OCI-LY7 (cell line): ENCODE measurements around the gene EPB41L4A. TPM values are rescaled to one million over a fixed set of nuclear protein-coding genes. Genes with fewer than 3 reads are reported as not detected.

Experiments
- BruUV-seq: library from RNA; stranded (reverse); fragments of 400-500 nt; replicated peaks from 2 replicates; lab custom pipeline; 2021; lab: Mats Ljungman, UMichigan
- CTCF ChIA-PET: fragments of 300-600 bp; sonication (Branson Sonifier 250); formaldehyde crosslinking; loops from one replicate; lab custom pipeline; 2022; ENCODE audit warnings: antibody characterized with exemption; ENCODE audit not compliant: unreplicated experiment; lab: Charles Lee
- POLR2A ChIA-PET: fragments of 300-600 bp; sonication (Branson Sonifier 250); formaldehyde crosslinking; loops from one replicate; lab custom pipeline; 2022; ENCODE audit warnings: antibody characterized with exemption; lab: Charles Lee
- DNase-seq: peaks from one replicate; pipeline ENCODE4 v3.0.0-alpha.2; 2015; ENCODE audit warnings: low spot score
- H2AFZ ChIP-seq: fragments of 200-600 bp; sonication (generic), shearing (Covaris generic); 2 replicates; pipeline ENCODE4 v1.6.1; 2014; ENCODE audit warnings: mild to moderate bottlenecking, antibody characterized with exemption, low read length, moderate library complexity
- H3K27ac ChIP-seq: fragments of 200-600 bp; sonication (generic); 2 replicates; pipeline ENCODE4 v1.5.1; 2014; ENCODE audit warnings: mixed run types, low read depth, mild to moderate bottlenecking, moderate library complexity, low read length, inconsistent platforms; ENCODE audit not compliant: poor library complexity, severe bottlenecking
- H3K36me3 ChIP-seq: fragments of 200-600 bp; sonication (generic); 2 replicates; pipeline ENCODE4 v1.6.1; 2014; ENCODE audit warnings: mild to moderate bottlenecking, antibody characterized with exemption, low read length, moderate library complexity, mixed read lengths; ENCODE audit not compliant: insufficient read depth
- H3K4me1 ChIP-seq: fragments of 200-600 bp; sonication (generic); 2 replicates; pipeline ENCODE4 v1.5.1; 2014; ENCODE audit warnings: mild to moderate bottlenecking, low read length; ENCODE audit not compliant: insufficient read depth, poor library complexity, severe bottlenecking
- H3K4me2 ChIP-seq: fragments of 200-600 bp; sonication (generic); 2 replicates; pipeline ENCODE4 v1.6.1; 2014; ENCODE audit warnings: mild to moderate bottlenecking, low read length
- H3K4me3 ChIP-seq: fragments of 200-600 bp; sonication (generic); 2 replicates; pipeline ENCODE4 v1.5.1; 2014; ENCODE audit warnings: mild to moderate bottlenecking, low read depth, low read length; ENCODE audit not compliant: poor library complexity, severe bottlenecking
- H3K79me2 ChIP-seq: fragments of 200-600 bp; sonication (generic); 2 replicates; pipeline ENCODE4 v1.6.1; 2016; ENCODE audit warnings: low read depth, mild to moderate bottlenecking, low read length, moderate library complexity, mixed read lengths; ENCODE audit not compliant: insufficient read depth
- H3K9me2 ChIP-seq: fragments of 200-600 bp; sonication (generic); 2 replicates; pipeline ENCODE4 v1.6.1; 2016; ENCODE audit warnings: mild to moderate bottlenecking, low read length, mixed read lengths; ENCODE audit not compliant: insufficient read depth
- H3K9me3 ChIP-seq: fragments of 200-600 bp; sonication (generic); 2 replicates; pipeline ENCODE4 v1.6.1; 2014; ENCODE audit warnings: mild to moderate bottlenecking, mixed run types, low read length, mixed read lengths
- H4K20me1 ChIP-seq: fragments of 200-600 bp; sonication (generic); 2 replicates; pipeline ENCODE4 v1.6.1; 2014; ENCODE audit warnings: mild to moderate bottlenecking, antibody characterized with exemption, low read length, moderate library complexity, mixed read lengths; ENCODE audit not compliant: insufficient read depth
- EZH2phosphoT487 ChIP-seq: fragments of 200-600 bp; sonication (generic); IDR thresholded peaks from 2 replicates; pipeline ENCODE4 v1.6.1; 2018; ENCODE audit warnings: low read depth, borderline replicate concordance, mild to moderate bottlenecking, mixed run types, antibody characterized with exemption, low read length, moderate library complexity, mixed read lengths
- intact Hi-C: fragments of 100-400 bp; cut with micrococcal nuclease; formaldehyde crosslinking; loops from one replicate; pipeline ENCODE4 v1.10.0; 2022; ENCODE audit not compliant: unreplicated experiment
- total RNA-seq, 2 experiments: library from RNA; depleted of rRNA in 1 of 2; stranded (reverse); fragments of >200 nt in 1 of 2; shearing (Covaris generic) in 1 of 2; gene quantifications; 2 replicates each; pipeline ENCODE4 v1.2.3, GENCODE V29; 2014 to 2022
- TF ChIP-seq, protein P1 (sequence below): fragments of 200-600 bp; sonication (generic); conservative IDR thresholded peaks from 2 replicates; pipeline ENCODE4 v1.5.1; 2014; ENCODE audit warnings: mild to moderate bottlenecking, antibody characterized with exemption, low read length, moderate library complexity, mixed read lengths

The EPB41L4A gene
- total RNA-seq, 2 experiments from 2014 or later = 0.03 TPM; not detected in 1

DNA sequence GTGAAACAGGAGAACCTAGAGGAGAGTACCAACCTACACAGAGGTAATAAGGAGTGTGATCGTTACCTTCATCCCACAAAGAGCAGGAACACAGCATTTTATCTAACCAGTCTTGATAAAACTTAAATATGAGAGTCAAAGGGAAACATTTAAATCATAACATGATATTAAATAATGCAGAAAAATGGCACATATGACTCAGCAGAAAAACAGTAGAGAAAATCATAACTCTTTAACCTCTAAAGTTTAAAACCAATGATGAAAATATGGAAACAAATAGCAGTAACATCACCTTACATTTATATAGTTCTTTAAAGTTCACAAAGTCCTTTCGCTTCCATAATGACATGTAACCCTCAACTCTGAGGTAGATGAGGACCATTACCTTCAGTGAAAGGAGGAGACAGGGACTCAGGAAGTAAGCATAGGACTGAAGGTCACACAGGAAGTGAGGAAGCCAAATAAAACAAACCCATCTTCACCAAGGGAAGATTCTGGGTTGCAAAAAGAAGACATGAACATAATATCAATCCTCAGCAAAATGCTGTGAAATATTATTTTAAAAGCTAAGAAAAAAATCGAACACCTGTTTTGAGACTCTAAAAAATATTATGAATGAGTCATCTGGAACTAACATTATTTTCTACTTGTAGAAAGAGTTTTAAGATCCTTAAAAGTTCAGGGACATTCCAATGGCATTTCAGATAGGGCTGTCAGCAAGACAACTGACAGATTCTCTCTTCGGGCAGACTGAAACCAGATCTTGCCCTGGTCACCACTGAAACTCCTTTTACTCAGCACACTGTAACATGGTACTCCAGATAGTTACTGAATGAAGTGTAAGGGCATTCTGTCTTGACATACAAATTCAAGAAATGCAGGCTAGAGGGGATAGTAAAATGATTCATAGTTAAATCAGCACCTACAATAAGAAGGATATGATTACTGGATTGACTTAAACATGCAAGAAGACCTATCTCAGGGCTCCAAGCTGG is 148.5 kb downstream of the EPB41L4A start:
- Histone ChIP-seq H3K4me2 (peak overlapping the region; percentile 25), H3K79me2 (no peaks in the 10 kb centered on the region), H3K27ac (no peak overlapping the region), H3K4me3 (no peak overlapping the region), H3K4me1 (peaks cover 50% of the 10 kb centered on the region), H3K9me3 (no peaks in the 10 kb centered on the region), H4K20me1 (no peaks in the 10 kb centered on the region), H2AFZ (peak overlapping the region; percentile 92), H3K9me2 (no peaks in the 10 kb centered on the region), H3K36me3 (no peaks in the 10 kb centered on the region)
- CTCF ChIA-PET = no interaction called here
- peak; percentile 16 for DNase-seq
- no TSS peak for BruUV-seq
- intact Hi-C loops = no loop called here
- POLR2A ChIA-PET = interaction anchor here (1.0 kb wide), 1 partner anchor 45 kb away, joined by 3 read pairs; no protein-coding TSS in a partner anchor
- TF ChIP-seq, protein P1, sequence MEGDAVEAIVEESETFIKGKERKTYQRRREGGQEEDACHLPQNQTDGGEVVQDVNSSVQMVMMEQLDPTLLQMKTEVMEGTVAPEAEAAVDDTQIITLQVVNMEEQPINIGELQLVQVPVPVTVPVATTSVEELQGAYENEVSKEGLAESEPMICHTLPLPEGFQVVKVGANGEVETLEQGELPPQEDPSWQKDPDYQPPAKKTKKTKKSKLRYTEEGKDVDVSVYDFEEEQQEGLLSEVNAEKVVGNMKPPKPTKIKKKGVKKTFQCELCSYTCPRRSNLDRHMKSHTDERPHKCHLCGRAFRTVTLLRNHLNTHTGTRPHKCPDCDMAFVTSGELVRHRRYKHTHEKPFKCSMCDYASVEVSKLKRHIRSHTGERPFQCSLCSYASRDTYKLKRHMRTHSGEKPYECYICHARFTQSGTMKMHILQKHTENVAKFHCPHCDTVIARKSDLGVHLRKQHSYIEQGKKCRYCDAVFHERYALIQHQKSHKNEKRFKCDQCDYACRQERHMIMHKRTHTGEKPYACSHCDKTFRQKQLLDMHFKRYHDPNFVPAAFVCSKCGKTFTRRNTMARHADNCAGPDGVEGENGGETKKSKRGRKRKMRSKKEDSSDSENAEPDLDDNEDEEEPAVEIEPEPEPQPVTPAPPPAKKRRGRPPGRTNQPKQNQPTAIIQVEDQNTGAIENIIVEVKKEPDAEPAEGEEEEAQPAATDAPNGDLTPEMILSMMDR = no peak
- TF ChIP-seq EZH2phosphoT487 = no peak

DNA sequence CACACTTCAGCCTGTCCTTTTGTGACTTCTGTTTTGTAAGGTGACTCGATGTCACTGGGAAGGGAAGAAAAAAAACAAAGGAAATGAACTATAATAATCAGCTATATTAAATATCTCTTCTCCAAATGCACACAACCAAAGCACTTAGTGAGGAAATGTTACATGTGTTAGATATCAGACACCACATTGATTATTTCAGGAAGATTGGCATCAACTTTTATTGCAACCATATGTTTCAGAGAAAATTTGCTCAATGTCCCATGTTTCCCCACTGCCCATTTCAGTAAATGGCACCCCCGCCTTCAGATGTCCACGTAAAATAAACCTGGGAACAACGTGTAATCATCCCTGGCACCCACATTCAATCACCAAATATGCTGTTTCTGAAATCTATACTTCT is 151.8 kb downstream of the EPB41L4A start:
- Histone ChIP-seq H4K20me1 (no peaks in the 10 kb centered on the region), H3K4me2 (no peak overlapping the region), H3K9me3 (no peaks in the 10 kb centered on the region), H3K9me2 (no peaks in the 10 kb centered on the region), H3K4me3 (no peak overlapping the region), H2AFZ (no peak overlapping the region), H3K79me2 (no peaks in the 10 kb centered on the region), H3K27ac (no peak overlapping the region), H3K4me1 (peaks cover 21% of the 10 kb centered on the region), H3K36me3 (no peaks in the 10 kb centered on the region)
- POLR2A ChIA-PET = interaction anchor here (1.0 kb wide), 1 partner anchor 21 kb away, joined by 3 read pairs; no protein-coding TSS in a partner anchor
- CTCF ChIA-PET = no interaction called here
- no peak for DNase-seq
- intact Hi-C loops = no loop called here
- BruUV-seq = no TSS peak
- TF ChIP-seq, protein P1 = no peak
- no peak for TF ChIP-seq EZH2phosphoT487

DNA sequence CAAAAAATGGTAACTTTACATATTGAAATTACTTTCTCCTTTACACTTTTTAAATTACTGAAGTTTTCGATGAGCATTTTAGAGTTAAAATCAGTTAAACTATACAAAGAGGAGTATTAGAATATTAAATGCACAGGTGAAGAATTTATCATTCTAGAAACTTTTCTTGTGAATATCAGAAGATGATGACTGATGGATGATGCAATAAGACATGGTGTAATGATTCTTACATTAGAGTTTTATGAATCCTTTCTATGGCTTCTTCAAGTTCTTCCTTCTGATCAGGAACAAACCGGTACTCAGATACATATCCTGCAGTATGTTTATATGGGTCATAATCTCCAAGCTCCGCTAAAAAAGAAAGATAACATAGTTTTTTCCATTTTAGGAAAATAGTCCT is 154.4 kb downstream of the EPB41L4A start:
- Histone ChIP-seq H4K20me1 (no peaks in the 10 kb centered on the region), H3K27ac (no peak overlapping the region), H3K4me3 (no peak overlapping the region), H3K9me2 (no peaks in the 10 kb centered on the region), H3K79me2 (no peaks in the 10 kb centered on the region), H2AFZ (no peak overlapping the region), H3K4me1 (peaks cover 10% of the 10 kb centered on the region), H3K4me2 (no peak overlapping the region), H3K36me3 (no peaks in the 10 kb centered on the region), H3K9me3 (no peaks in the 10 kb centered on the region)
- intact Hi-C loops = no loop called here
- TF ChIP-seq, protein P1 = no peak
- no peak for TF ChIP-seq EZH2phosphoT487
- ChIA-PET CTCF (no interaction called here), POLR2A (no interaction called here)
- no TSS peak for BruUV-seq
- DNase-seq = no peak
